ENCODE data around the gene FZD4. TPM values are rescaled to one million over a fixed set of nuclear protein-coding genes. Genes with fewer than 3 reads are reported as not detected.
A peak's percentile ranks its signal among the peaks of the same experiment; 100 is the strongest.

FZD4 gene
- total and polyA plus RNA-seq, 7 donors, result 0.60 to 45.7 (median 22.9) TPM

DNA sequence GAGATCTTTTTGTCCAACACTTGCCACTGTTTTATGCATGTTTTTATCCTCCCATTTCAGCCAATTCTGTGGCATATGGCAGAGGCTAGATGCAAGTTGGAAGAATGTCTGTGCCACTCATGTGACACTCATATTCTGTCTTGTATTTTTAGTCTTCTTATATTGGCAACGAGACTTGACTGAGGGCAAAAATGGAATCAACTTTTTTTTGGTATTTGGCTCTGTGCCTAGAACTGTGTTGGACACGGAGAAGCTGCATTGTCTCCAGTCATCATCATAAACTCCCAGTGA, 1.7 kb upstream of the FZD4 start:
- Histone ChIP-seq H3K27me3 (no peaks in the 10 kb centered on the region), H3K27ac (peak overlapping the region; percentile 92 to 98 (median 97)), H3K9me3 (no peaks in the 10 kb centered on the region), H3K4me3 (peak overlapping the region in 1 of 4 donors; percentile 100), H3K36me3 (peaks cover 0 to 3% (median 0%) of the 10 kb centered on the region in 4 donors), H3K4me1 (peaks cover 0 to 42% (median 27%) of the 10 kb centered on the region in 4 donors)
- intact Hi-C loops (cut with DNase I), result loop anchor here (2.0 kb wide), 1 partner anchor 80 kb away; the partner anchor contains the start of gene TMEM135
- DNase-seq, result no peak
- no peak for TF ChIP-seq POLR2A (IDR thresholded peaks at IDR 0.05)
- WGBS, 2 donors, result 50 to 60% methylated on average over 2 of the region's 2 CpGs

DNA sequence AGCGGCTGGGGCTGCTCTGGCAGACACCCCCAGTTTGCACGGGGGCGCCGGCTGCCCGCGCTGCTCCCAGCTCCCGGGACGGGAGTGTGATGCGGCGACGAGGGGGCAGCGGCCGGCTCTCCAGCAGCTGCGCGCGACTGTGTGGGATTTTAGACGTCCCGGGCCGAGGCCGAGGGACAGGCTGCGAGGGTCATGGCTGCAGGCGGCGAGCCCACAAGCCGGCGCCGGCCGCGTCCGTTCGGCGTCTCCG, 159 bp downstream of the FZD4 start:
- H3K27me3 ChIP-seq, result no peaks in the 10 kb centered on the region
- peaks cover 0 to 60% (median 45%) of the 10 kb centered on the region in 4 donors for H3K4me1 ChIP-seq
- H3K9me3 ChIP-seq, result no peaks in the 10 kb centered on the region
- TF ChIP-seq, protein P1, sequence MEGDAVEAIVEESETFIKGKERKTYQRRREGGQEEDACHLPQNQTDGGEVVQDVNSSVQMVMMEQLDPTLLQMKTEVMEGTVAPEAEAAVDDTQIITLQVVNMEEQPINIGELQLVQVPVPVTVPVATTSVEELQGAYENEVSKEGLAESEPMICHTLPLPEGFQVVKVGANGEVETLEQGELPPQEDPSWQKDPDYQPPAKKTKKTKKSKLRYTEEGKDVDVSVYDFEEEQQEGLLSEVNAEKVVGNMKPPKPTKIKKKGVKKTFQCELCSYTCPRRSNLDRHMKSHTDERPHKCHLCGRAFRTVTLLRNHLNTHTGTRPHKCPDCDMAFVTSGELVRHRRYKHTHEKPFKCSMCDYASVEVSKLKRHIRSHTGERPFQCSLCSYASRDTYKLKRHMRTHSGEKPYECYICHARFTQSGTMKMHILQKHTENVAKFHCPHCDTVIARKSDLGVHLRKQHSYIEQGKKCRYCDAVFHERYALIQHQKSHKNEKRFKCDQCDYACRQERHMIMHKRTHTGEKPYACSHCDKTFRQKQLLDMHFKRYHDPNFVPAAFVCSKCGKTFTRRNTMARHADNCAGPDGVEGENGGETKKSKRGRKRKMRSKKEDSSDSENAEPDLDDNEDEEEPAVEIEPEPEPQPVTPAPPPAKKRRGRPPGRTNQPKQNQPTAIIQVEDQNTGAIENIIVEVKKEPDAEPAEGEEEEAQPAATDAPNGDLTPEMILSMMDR (IDR thresholded peaks at IDR 0.05), result no peak
- TF ChIP-seq POLR2AphosphoS5 (IDR thresholded peaks at IDR 0.05), result peak in 3 of 4 donors; percentile 70 to 93 (median 93)
- peak in 1 of 2 donors; percentile 67 for TF ChIP-seq POLR2A (IDR thresholded peaks at IDR 0.05)
- no peak for TF ChIP-seq EP300 (IDR thresholded peaks at IDR 0.05)
- WGBS, 2 donors, result 0 to 1% methylated on average over 32 of the region's 32 CpGs
- H3K36me3 ChIP-seq, result peaks cover 0 to 11% (median 0%) of the 10 kb centered on the region in 4 donors
- intact Hi-C loops (cut with DNase I), result loop anchor here (2.0 kb wide), 1 partner anchor 14 kb away; no protein-coding TSS in a partner anchor
- peak overlapping the region; percentile 75 to 100 (median 95) for H3K4me3 ChIP-seq
- H3K27ac ChIP-seq, result peak overlapping the region; percentile 92 to 98 (median 97)
- no peak for DNase-seq

DNA sequence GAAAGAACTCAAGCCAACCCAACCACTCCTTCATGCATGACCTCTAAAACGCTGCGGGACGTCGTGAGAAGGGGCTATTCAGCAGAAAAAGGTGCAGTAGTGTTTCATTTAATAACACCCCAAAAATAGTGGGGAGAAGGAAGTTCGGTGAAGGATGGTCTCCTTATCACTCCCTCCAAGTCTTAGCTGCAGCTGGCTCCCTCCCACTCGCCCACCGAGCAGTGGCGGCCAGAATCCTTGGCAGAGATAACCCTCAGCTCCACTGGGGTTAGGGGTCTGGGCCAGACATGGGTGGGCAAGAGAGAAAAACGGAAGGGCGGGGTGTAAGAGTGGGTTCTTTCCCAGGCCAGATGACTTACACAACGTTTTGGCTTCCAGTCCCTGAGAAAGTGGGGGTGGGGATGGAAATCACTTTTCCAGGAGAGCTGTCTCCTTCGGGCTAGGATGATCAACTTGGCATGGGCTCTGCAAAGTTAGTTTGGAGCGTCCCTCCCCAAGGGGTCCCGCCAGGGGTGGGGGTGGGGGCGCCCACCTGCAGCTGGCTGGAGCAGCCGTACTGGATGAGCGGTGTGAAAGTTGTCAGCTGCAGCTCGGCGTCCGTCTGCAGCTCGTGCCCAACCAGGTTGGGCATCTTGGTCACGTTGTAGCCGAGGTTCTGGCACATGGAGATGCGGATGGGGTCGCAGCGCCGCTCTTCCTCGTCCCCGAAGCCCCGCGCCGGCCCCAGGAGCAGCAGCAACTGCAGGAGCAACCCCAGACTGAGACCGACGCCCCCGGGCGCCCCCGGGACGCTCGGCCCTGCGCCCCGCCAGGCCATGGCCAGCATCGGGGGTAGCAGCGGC, 705 bp downstream of the FZD4 start:
- H3K36me3 ChIP-seq, result peaks cover 0 to 11% (median 0%) of the 10 kb centered on the region in 4 donors
- H3K4me3 ChIP-seq, result peak overlapping the region; percentile 75 to 100 (median 95)
- TF ChIP-seq POLR2AphosphoS5 (IDR thresholded peaks at IDR 0.05) (peak in 1 of 4 donors; percentile 3), POLR2A (IDR thresholded peaks at IDR 0.05) (no peak), EP300 (IDR thresholded peaks at IDR 0.05) (no peak)
- TF ChIP-seq, protein P1 (IDR thresholded peaks at IDR 0.05), result no peak
- intact Hi-C loops (cut with DNase I), result loop anchor here (2.0 kb wide), 1 partner anchor 14 kb away; no protein-coding TSS in a partner anchor
- WGBS, 2 donors, result 11 to 17% methylated on average over 43 of the region's 43 CpGs
- no peaks in the 10 kb centered on the region for H3K27me3 ChIP-seq
- H3K27ac ChIP-seq, result peak overlapping the region; percentile 92 to 98 (median 97)
- peaks cover 0 to 65% (median 50%) of the 10 kb centered on the region in 4 donors for H3K4me1 ChIP-seq
- peak; percentile 72 for DNase-seq
- no peaks in the 10 kb centered on the region for H3K9me3 ChIP-seq

- TF ChIP-seq POLR2A (IDR thresholded peaks at IDR 0.05) (no peak), POLR2AphosphoS5 (IDR thresholded peaks at IDR 0.05) (no peak), EP300 (IDR thresholded peaks at IDR 0.05) (no peak)
- TF ChIP-seq, protein P1 (IDR thresholded peaks at IDR 0.05), result no peak
- no peak for DNase-seq
- WGBS, 2 donors, result 81 to 86% methylated on average over 8 of the region's 8 CpGs
- Histone ChIP-seq H3K4me1 (peaks cover 0 to 86% (median 72%) of the 10 kb centered on the region in 4 donors), H3K4me3 (peak overlapping the region; percentile 75 to 100 (median 95)), H3K36me3 (peaks cover 0 to 11% (median 0%) of the 10 kb centered on the region in 4 donors), H3K27ac (peak overlapping the region; percentile 92 to 98 (median 97)), H3K27me3 (no peaks in the 10 kb centered on the region), H3K9me3 (no peaks in the 10 kb centered on the region)
- intact Hi-C loops (cut with DNase I), result no loop called here
Measured at GRCh38 chr11:86952221-86952875, 2.8 kb downstream of the FZD4 start.

- TF ChIP-seq, protein P1 (IDR thresholded peaks at IDR 0.05), result no peak
- TF ChIP-seq POLR2AphosphoS5 (IDR thresholded peaks at IDR 0.05), result no peak
- no peak for TF ChIP-seq EP300 (IDR thresholded peaks at IDR 0.05)
- no peak for TF ChIP-seq POLR2A (IDR thresholded peaks at IDR 0.05)
- no peaks in the 10 kb centered on the region for H3K9me3 ChIP-seq
- peak overlapping the region; percentile 92 to 98 (median 97) for H3K27ac ChIP-seq
- peaks cover 0 to 85% (median 72%) of the 10 kb centered on the region in 4 donors for H3K4me1 ChIP-seq
- DNase-seq, result no peak
- WGBS, 2 donors, result 78 to 87% methylated on average over 3 of the region's 3 CpGs
- H3K27me3 ChIP-seq, result no peaks in the 10 kb centered on the region
- peaks cover 0 to 13% (median 0%) of the 10 kb centered on the region in 4 donors for H3K36me3 ChIP-seq
- intact Hi-C loops (cut with DNase I), result no loop called here
- peak overlapping the region in 1 of 4 donors; percentile 100 for H3K4me3 ChIP-seq
Measured at GRCh38 chr11:86951706-86952105, 3.5 kb downstream of the FZD4 start.

Data from sigmoid colon (tissue), 7 donors.